HFF-Myc (cell line): ENCODE measurements around the gene SASH1.
A peak's percentile ranks its signal among the peaks of the same experiment; 100 is the strongest.

Experiments used
- DNase-seq: peaks from one replicate; pipeline ENCODE4 v3.0.0-alpha.2; 2011; ENCODE audit warnings: low read depth; ENCODE audit errors: extremely low read depth
- H3K4me3 ChIP-seq: replicated peaks from 2 replicates; pipeline ENCODE4 v1.5.1; 2011; ENCODE audit warnings: low read depth, mild to moderate bottlenecking, control low read depth, low read length
- CTCF ChIP-seq: IDR thresholded peaks from 2 replicates; pipeline ENCODE4 v1.5.1; 2012; ENCODE audit warnings: mild to moderate bottlenecking, low read depth, low read length, control low read depth; ENCODE audit errors: missing control alignments

The SASH1 gene

DNA sequence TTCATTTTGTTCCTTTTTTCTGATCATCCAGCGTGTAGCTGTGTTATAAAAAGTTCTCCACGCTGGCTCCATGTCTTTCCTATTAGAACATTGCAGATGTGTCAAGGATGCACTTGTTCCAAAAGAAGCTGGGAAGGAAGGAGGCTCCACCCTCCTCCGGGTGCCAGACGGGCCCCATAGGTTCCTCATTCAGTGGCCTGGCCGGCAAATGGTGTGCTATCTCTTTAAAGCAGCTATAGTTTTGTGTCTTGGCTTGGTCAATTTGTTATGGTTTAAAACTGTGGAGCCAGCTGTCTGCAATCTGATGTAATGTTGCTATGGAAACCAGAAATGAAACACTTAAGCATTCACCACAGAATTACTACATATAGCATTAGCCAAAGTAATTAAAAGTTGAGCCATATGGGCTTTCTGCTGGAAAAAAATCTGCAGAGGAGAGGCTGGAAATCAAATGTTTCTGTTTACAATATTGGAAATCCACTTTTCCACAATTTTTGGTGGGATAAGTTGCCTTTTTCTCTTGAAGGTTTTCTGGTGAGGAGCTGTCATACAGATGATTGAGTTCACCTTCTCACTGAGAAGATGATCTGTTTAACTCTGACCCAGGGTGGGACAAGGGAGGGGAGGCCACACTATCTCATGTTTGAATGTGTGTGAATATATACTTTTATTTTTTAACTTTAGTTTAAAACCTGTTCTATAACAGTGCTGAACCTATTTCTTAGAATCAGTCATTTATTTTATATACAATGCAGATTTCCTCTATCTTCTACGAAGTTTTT, 167.4 kb downstream of the SASH1 start:
- H3K4me3 ChIP-seq, result peak overlapping the region; percentile 79
- TF ChIP-seq CTCF, result no peak
- DNase-seq, result peak; percentile 97

GRCh38 chr6:148513145-148514071, 170.8 kb downstream of the SASH1 start:
- TF ChIP-seq CTCF, result no peak
- DNase-seq, result peak; percentile 83
- peak overlapping the region; percentile 31 for H3K4me3 ChIP-seq

GRCh38 chr6:148514091-148514845, 171.6 kb downstream of the SASH1 start:
- H3K4me3 ChIP-seq, result peak overlapping the region; percentile 31
- TF ChIP-seq CTCF, result no peak
- DNase-seq, result no peak

GRCh38 chr6:148516217-148516616, 173.6 kb downstream of the SASH1 start:
- TF ChIP-seq CTCF, result no peak
- no peak overlapping the region for H3K4me3 ChIP-seq
- no peak for DNase-seq

DNA sequence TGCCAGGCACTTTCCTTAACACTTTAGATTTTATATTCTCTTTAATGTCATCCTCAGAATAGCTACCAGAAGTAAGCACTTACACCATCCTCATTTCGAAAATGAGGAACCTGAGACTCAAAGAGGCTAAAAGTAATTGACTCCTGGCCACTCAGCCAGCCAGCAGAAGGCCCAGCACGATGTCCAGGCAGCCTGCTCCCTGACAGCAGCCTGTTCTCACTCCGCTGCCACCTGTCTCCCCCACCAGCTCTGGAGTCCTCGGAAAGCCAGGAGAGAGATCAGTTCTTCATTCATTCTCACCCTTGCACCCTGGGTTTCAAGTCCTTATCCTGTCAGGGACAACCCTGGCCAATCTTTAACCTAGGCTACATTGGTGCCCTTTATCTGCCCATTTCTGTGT, 174.0 kb downstream of the SASH1 start:
- TF ChIP-seq CTCF, result no peak
- DNase-seq, result no peak
- H3K4me3 ChIP-seq, result no peak overlapping the region

GRCh38 chr6:148517470-148517869, 174.8 kb downstream of the SASH1 start:
- TF ChIP-seq CTCF, result no peak
- no peak overlapping the region for H3K4me3 ChIP-seq
- DNase-seq, result no peak
